Fibroblast of mammary gland (primary cell): ENCODE results near the gene KLHL36.

Experiments used
- DNase-seq: peaks from one replicate; pipeline ENCODE4 v3.0.0-alpha.2; 2010; ENCODE audit warnings: low read depth
- H3K4me3 ChIP-seq: 2 replicates; pipeline ENCODE4 v1.5.1; 2011; ENCODE audit warnings: low read depth, mild to moderate bottlenecking, low read length, moderate library complexity; ENCODE audit not compliant: control insufficient read depth
- CTCF ChIP-seq: conservative IDR thresholded peaks from 2 replicates; pipeline ENCODE4 v1.5.1; 2011; ENCODE audit warnings: low read depth, low read length, inconsistent platforms; ENCODE audit not compliant: control insufficient read depth, insufficient read depth

KLHL36 gene

GRCh38 chr16:84647828-84648594 is at the start of gene KLHL36:
Gene KLHL36, plus strand, starts transcription at chr16:84648511. Its CDS starts 2,357 bp downstream, at chr16:84650868.
- no peak for DNase-seq
- peak within 1 kb of the TSS; percentile 63 for H3K4me3 ChIP-seq

GRCh38 chr16:84599521-84600202 is 48.6 kb upstream of the KLHL36 start:
- peak; percentile 83 for DNase-seq
- peak overlapping the region; percentile 10 for H3K4me3 ChIP-seq
- no peak for TF ChIP-seq CTCF

More at GRCh38 chr16:84647828-84648594, at the start of gene KLHL36:
- TF ChIP-seq CTCF, result no peak

- no peak for TF ChIP-seq CTCF
- no peak for DNase-seq
- H3K4me3 ChIP-seq, result no peak overlapping the region
Observed at GRCh38 chr16:84600343-84601229, 47.7 kb upstream of the KLHL36 start.

- peak overlapping the region; percentile 13 for H3K4me3 ChIP-seq
- peak; percentile 99 for DNase-seq
- no peak for TF ChIP-seq CTCF
Observed at GRCh38 chr16:84603140-84603816, 45.0 kb upstream of the KLHL36 start.

- H3K4me3 ChIP-seq, result no peak overlapping the region
- DNase-seq, result no peak
- no peak for TF ChIP-seq CTCF
Observed at GRCh38 chr16:84603940-84604339, 44.4 kb upstream of the KLHL36 start.

GRCh38 chr16:84604477-84605013 is 43.8 kb upstream of the KLHL36 start:
- no peak for DNase-seq
- no peak for TF ChIP-seq CTCF
- no peak overlapping the region for H3K4me3 ChIP-seq
